ENCODE data around the gene FLRT2.

Gene FLRT2

GRCh38 chr14:85572011-85572410, 42.1 kb downstream of the FLRT2 start:
- TF ChIP-seq CTCF (IDR thresholded peaks at IDR 0.05; ENCODE audit: control insufficient read depth, insufficient read depth, low read depth, low read length, missing control alignments), result no peak
- H3K4me3 ChIP-seq (ENCODE audit: control insufficient read depth, low read depth, low read length), result no peak overlapping the region
- DNase-seq (ENCODE audit: low read depth), result no peak

- H3K4me3 ChIP-seq (ENCODE audit: control insufficient read depth, low read depth, low read length), result no peak overlapping the region
- no peak for TF ChIP-seq CTCF (IDR thresholded peaks at IDR 0.05; ENCODE audit: control insufficient read depth, insufficient read depth, low read depth, low read length, missing control alignments)
- peak; percentile 33 for DNase-seq (ENCODE audit: low read depth)
These were observed 42.9 kb downstream of the FLRT2 start for GRCh38 chr14:85572845-85573244.

- no peak for TF ChIP-seq CTCF (IDR thresholded peaks at IDR 0.05; ENCODE audit: control insufficient read depth, insufficient read depth, low read depth, low read length, missing control alignments)
- DNase-seq (ENCODE audit: low read depth), result no peak
- H3K4me3 ChIP-seq (ENCODE audit: control insufficient read depth, low read depth, low read length), result no peak overlapping the region
These were observed 43.5 kb downstream of the FLRT2 start for GRCh38 chr14:85573406-85573805.

- no peak overlapping the region for H3K4me3 ChIP-seq (ENCODE audit: control insufficient read depth, low read depth, low read length)
- no peak for DNase-seq (ENCODE audit: low read depth)
- no peak for TF ChIP-seq CTCF (IDR thresholded peaks at IDR 0.05; ENCODE audit: control insufficient read depth, insufficient read depth, low read depth, low read length, missing control alignments)
These were observed 45.1 kb downstream of the FLRT2 start for GRCh38 chr14:85574853-85575616.

GRCh38 chr14:85575617-85575898, 45.6 kb downstream of the FLRT2 start:
- no peak for TF ChIP-seq CTCF (IDR thresholded peaks at IDR 0.05; ENCODE audit: control insufficient read depth, insufficient read depth, low read depth, low read length, missing control alignments)
- DNase-seq (ENCODE audit: low read depth), result no peak
- no peak overlapping the region for H3K4me3 ChIP-seq (ENCODE audit: control insufficient read depth, low read depth, low read length)

GRCh38 chr14:85576218-85576617, 46.3 kb downstream of the FLRT2 start:
- no peak overlapping the region for H3K4me3 ChIP-seq (ENCODE audit: control insufficient read depth, low read depth, low read length)
- TF ChIP-seq CTCF (IDR thresholded peaks at IDR 0.05; ENCODE audit: control insufficient read depth, insufficient read depth, low read depth, low read length, missing control alignments), result no peak
- DNase-seq (ENCODE audit: low read depth), result no peak
